Subcutaneous adipose tissue (tissue), 4 donors: ENCODE data around the gene CLDN18. TPM values are rescaled to one million over a fixed set of nuclear protein-coding genes. Genes with fewer than 3 reads are reported as not detected.

Source experiments
- CTCF ChIP-seq: fragments of 450-650 bp; IDR thresholded peaks from one replicate; pipeline ENCODE4 v1.5.1; 2016; ENCODE audit warnings: low read depth, mild to moderate bottlenecking, control low read depth, antibody characterized with exemption, moderate library complexity
- total RNA-seq, 4 donors: library from RNA; depleted of rRNA; stranded (reverse); fragments of >200 nt; gene quantifications; one replicate each; pipeline ENCODE4 v1.1.0, GENCODE V29; 2016

The CLDN18 gene
- total RNA-seq, 4 donors from 2014 or later, result not detected

GRCh38 chr3:138036572-138036971 is 26.6 kb downstream of the CLDN18 start:
- no peak for TF ChIP-seq CTCF

GRCh38 chr3:138038725-138039462 is 28.9 kb downstream of the CLDN18 start:
- no peak for TF ChIP-seq CTCF

GRCh38 chr3:138042043-138042442 is 32.1 kb downstream of the CLDN18 start:
- no peak for TF ChIP-seq CTCF

DNA sequence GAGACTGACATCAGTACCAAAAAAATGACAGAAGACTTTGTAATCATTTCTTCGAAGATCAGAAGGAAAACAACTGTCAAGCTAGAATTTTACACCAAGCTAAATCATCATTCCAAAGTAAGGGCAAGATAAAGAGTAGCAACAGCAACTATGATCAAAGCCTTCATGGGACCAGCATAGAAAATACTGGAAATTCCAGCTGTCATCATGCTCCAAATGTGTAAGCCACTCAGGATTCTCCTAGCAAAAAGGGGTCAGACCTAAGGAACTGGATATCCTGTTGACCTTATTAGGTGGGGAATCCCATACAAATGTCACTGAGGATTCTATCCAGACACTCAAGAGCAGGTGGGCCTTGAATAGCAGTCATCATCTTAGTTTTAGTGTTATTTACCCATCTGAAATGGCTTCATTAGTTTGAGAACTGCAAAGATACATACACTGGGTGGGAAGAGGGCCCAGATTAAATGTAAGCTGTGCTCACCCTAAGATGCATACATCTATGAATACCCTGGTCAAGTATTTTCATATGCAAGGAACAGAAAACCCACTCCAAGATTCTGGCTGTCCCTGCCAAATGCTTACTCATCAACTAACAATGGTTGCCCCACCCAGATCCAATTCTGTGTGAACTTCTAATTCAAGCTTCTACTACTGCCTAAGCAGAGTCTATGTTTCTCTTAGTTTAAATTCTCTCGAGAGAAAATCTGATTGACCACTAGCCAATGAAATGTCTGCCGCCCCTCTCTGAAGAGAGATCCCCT is 33.5 kb downstream of the CLDN18 start:
- no peak for TF ChIP-seq CTCF

GRCh38 chr3:138046085-138046484 is 36.1 kb downstream of the CLDN18 start:
- no peak for TF ChIP-seq CTCF

DNA sequence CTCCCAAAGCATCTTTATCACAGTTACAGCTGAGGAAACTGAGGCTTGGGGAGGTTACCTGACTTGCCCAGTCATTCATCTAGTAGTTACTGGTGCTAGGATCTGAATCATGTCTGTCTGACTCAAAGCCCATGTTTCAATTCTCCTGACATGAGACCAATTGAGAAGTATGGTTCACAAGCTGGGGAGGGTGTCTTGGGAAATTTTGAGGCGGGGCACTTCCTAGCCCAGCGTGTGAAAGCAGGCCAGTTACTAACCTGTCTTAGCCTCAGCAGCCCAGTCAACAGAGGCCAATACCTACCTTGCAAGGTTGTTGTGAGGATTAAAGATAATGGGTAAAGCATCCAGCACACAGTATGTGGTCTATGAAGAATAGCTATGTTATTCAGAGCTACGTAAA is 37.0 kb downstream of the CLDN18 start:
- no peak for TF ChIP-seq CTCF

GRCh38 chr3:138047596-138048158 is 37.7 kb downstream of the CLDN18 start:
- no peak for TF ChIP-seq CTCF
